ENCODE data around the gene DYRK3. TPM values are rescaled to one million over a fixed set of nuclear protein-coding genes. Genes with fewer than 3 reads are reported as not detected.
"Not testable (repeated sequence)": the region's sequence is repeated elsewhere in the genome, so short reads cannot be mapped to it uniquely, and the experiment has no call there.

Gene DYRK3
- total RNA-seq, 1 donor from 2014 or later = 7.1 TPM

GRCh38 chr1:206628916-206629315 lies 6.4 kb upstream of the DYRK3 start:
- intact Hi-C loops (cut with micrococcal nuclease) = no loop called here

- intact Hi-C loops (cut with micrococcal nuclease) = loop anchor here (10.0 kb wide), 1 partner anchor 354 kb away; no protein-coding TSS in a partner anchor
Measured at GRCh38 chr1:206631085-206631509, 4.2 kb upstream of the DYRK3 start.

DNA sequence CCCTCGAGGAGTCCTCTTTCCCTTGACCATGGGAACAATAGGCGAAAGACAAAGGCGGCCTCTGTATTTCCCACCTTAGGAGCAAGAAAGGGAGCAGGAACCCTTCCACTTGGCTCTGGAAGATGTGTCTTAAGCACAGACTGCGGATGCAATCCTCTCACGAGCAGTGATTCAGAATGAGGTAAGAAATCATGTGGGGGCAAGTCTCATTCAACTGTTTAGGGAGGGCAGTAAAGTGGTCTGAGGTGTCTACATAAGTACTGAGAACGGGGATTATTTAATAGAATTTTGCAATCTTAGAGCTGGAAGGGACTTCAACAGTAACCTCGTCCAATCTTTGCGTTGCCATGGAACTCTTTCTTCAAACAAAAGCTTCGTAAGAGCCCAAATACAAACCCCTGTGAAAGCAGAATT lies 1.6 kb upstream of the DYRK3 start:
- intact Hi-C loops (cut with micrococcal nuclease) = loop anchor here (1.0 to 10.0 kb wide), 3 partner anchors 31 to 351 kb away; no protein-coding TSS in a partner anchor

- intact Hi-C loops (cut with micrococcal nuclease) = loop anchor here (1.0 to 10.0 kb wide), 5 partner anchors 22 to 350 kb away; partner anchors contain the start of genes EIF2D and MAPKAPK2
Measured at GRCh38 chr1:206634365-206635079, 814 bp upstream of the DYRK3 start.

DNA sequence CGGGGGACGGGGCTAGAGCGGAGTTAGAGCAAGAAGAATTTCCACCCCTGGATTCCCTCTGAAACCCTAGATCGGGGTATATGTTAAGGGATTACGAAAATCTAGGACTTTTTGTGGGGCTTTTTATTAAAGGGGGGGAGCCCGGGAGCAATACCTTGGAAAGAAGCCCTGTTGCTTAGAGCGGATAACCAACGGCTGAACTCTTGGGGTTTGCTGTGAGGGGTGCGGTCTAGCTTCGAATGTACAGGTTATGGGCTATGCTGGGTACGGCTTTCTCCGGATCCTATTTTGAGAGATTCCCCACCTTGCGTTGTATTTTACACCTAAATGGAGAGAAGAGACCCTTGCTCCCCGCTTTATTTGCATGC lies 626 bp downstream of the DYRK3 start:
- intact Hi-C loops (cut with micrococcal nuclease) = loop anchor here (1.0 to 10.0 kb wide), 3 partner anchors 24 to 349 kb away; partner anchors contain the start of genes EIF2D and MAPKAPK2

DNA sequence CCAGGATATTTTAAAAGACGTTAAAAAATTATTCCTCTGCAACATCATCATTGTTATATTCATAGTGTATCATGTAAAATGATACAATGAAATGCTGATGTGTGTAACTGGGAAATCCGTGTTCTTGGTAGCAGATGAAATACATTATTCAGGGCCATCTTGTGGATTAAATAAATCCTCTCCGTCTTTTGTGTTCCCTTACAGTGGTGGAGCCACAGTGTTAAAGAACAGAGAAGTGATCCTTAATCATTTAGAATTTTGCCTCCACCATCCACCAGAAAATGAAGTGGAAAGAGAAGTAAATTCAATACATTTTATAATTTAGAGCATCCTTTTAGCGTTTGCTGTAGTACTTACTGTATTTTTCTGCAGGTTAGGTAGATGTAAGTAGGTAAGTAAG lies 1.3 kb downstream of the DYRK3 start:
- intact Hi-C loops (cut with micrococcal nuclease) = loop anchor here (10.0 kb wide), 1 partner anchor 348 kb away; no protein-coding TSS in a partner anchor

DNA sequence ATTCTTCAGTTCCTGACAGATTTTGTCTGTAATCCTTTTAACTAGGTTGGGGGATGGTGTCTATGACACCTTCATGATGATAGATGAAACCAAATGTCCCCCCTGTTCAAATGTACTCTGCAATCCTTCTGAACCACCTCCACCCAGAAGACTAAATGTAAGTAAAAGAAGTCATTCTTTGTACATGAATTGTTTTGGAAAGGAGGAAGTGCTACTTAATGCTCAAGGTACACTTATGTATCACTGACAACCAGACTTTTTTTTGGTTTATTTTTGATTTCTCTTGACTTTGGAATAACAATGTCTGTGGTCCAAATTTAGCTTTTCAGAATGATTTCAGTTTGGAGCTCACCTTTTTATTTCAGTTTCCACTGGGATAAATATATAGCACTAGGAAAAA lies 2.3 kb downstream of the DYRK3 start:
- intact Hi-C loops (cut with micrococcal nuclease) = loop anchor here (10.0 kb wide), 1 partner anchor 347 kb away; no protein-coding TSS in a partner anchor

- intact Hi-C loops (cut with micrococcal nuclease) = not testable (repeated sequence)
Measured at GRCh38 chr1:206642074-206642473, 6.7 kb downstream of the DYRK3 start.

DNA sequence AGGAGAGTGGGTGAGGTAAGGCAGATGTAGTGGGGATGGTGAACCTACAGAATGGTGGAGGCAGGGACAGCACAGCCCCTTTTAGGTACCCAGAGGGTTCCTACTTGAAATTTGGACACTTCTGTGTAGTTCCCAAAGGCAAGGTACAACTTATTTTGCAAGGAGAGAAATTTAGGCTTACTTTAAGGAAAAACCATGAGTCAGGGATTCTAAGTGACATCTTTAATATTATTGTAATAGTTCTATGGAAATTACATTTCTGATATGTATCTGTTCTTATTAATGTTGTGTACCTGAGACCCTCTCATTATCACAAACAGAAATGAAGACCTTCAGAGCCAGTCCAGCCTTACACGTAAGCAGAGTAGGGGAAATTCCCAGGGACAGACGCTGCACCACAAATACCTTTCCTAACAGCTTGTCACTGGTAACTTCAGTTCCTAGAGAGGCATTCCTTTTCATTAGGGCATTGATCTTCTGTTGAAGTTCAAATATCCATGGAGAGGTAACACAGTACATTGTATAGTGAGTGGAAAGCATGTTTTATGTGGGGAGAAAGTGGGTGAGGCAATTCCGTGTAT lies 7.9 kb downstream of the DYRK3 start:
- intact Hi-C loops (cut with micrococcal nuclease) = no loop called here

DNA sequence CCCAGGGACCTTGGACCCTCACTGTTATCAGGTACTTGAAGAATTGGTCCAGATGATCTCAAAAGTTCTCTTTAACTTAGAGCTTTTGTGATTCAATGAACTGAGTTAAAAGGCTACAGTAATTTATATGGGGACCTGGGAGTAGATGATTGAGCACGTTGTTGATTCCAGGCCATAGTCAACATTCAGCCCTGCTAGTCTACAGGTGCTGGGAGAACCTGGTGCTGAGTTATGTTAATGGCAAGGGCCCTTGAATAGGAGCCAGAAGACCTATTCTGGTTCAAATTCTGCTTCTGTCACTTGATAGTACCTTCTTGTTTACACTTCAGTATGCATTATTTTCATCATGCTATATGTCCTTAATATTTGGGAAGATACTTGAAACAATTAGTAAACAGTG lies 11.2 kb downstream of the DYRK3 start:
- intact Hi-C loops (cut with micrococcal nuclease) = no loop called here

- intact Hi-C loops (cut with micrococcal nuclease) = no loop called here
Measured at GRCh38 chr1:206647224-206647623, 11.9 kb downstream of the DYRK3 start.

- intact Hi-C loops (cut with micrococcal nuclease) = no loop called here
Measured at GRCh38 chr1:206649261-206649921, 14.1 kb downstream of the DYRK3 start.

- intact Hi-C loops (cut with micrococcal nuclease) = no loop called here
Measured at GRCh38 chr1:206651014-206651413, 15.7 kb downstream of the DYRK3 start.

DNA sequence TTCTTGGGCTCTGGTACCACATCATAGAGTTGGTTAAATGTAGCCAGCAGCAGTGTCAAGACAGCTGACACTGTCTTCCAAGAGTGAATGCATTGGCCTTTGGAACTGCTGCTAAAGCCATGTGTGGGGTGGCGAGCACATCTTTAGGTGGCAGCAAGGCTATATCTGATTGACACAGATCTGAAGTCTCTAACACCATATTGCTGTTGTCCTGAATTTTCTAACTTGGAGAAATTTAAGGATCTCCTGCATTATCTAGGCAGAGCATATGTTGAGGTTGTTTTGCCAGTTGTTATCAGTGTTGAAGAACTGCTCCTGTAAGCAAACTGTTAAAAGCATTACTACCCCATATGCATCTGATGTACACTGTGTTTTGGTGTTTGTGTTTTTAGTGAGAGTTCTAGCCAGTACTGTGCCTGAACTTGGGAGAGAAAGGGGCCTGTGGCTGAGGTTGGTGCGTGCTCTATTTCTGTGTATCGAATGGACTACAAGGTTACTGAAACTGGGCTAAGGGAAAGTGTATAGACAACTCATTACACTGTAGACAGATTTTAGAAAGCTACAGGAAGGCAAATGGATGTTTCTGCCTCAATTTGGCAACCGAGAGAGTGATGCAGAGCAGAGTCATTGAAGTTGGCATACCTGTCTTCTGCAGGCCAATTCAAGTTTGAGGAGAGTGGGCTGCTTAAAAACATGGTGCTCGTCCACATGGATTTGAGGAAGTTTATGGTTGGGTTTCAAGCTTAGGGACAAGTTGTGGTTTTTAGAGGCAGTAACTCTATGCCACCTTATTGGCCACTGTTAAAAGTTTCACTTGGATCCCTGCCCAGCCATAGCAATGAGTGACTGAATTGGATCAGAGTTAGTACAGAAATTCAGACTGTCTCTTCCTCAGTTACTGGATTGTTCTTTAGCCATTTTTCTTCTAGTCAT lies 16.9 kb downstream of the DYRK3 start:
- intact Hi-C loops (cut with micrococcal nuclease) = no loop called here

DNA sequence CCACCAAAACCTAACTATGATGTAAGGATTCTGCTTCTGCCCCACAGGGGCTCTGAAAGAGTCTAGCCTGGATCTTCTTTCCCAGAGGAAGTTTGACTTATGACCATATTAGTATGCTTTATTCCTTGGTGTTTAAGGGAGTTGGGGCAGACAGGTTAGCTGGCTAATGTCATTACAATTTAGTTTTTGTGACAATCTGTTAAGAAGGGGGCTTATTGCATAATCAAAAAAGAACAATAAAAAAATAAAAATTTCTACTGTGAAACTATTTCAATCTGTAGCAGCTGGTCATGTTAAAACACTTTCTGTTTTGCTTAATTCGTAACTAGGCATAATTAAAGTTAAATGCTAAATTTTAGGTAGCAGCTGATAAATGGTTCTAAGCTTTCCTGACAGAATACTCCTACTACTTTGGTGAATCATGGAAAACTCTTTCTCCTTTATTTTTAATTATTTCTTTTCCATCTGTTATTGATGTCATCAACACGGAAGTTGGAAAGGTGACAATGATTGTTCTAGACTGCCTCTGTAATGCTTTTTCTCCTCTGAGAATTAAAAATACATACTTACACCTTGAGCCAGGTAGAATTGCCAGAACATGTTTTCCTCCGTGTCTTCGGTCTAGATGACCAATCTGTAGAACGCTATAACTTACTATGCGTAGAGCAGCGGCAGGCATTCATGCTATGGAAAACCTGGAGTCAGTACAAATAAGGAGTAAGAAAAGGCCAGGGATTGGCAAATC lies 18.6 kb downstream of the DYRK3 start:
- intact Hi-C loops (cut with micrococcal nuclease) = no loop called here

- intact Hi-C loops (cut with micrococcal nuclease) = no loop called here
Measured at GRCh38 chr1:206654828-206655227, 19.5 kb downstream of the DYRK3 start.

DNA sequence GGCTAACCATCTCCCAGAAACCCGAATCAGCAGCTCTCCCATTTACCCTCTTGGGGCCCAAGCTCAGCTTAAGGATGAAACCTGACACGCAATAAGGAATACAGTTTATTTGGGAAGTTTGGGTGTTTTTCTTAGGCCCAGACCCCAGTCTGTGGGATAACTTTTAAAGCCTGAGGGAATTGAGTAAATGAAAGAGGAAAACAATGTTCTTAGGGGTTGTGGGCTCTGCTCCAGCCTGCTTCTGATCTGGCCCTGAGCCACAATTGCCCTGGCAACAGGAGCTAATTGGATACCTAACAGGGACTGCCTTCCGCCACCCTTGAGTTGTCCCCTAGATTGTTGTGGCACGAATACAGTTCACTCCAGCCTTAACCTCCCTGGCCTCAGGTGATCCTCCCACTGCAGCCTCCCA lies 20.1 kb downstream of the DYRK3 start:
- intact Hi-C loops (cut with micrococcal nuclease) = no loop called here

DNA sequence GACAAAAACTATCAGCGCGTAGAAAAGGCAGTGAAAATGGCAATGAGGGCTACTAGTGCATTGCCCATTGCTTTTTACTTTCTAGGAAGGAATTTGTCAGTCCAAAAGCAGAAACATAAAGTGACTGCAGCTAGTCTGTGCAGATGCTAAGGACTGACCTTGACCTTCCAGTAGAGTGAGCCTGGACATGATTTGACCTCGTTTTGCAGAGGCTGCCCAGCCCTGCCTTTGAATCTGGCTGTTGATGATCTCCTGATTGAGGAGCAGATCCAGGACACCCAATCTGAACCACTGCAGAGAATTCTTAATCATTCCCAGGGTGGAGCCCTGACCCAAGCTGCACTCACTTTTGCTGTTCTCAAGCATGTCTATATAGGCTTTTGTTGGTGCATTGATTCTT lies 21.6 kb downstream of the DYRK3 start:
- intact Hi-C loops (cut with micrococcal nuclease) = no loop called here

DNA sequence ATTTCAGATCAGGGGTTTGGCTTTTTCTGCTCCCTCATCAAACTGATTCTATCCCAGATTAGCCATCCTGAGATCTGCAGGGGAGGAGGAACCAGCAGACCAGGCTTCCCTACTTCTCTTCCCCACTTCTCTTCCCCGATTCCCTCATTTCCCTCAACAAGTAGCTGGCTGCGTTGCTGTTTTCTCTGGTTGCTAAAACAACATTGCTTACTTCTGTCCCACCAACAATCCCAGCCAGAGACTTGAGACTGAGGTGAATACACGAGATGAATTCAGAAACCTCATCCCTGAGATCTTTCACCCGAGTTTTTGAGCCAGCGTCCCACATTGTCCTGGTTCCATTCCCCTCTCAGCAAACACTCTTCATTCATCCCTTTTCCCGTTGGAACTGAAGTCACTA lies 22.4 kb downstream of the DYRK3 start:
- intact Hi-C loops (cut with micrococcal nuclease) = loop anchor here (2.0 kb wide), 1 partner anchor 255 kb away; no protein-coding TSS in a partner anchor

All from T-helper 2 cell treated with Interferon-gamma antibody and Interleukin-4, amounts not matched to agents 100 ng/mL and 5 ng/mL, for 36 hours (primary cell).